ENCODE measurements around the gene TMBIM1. TPM values are rescaled to one million over a fixed set of nuclear protein-coding genes. Genes with fewer than 3 reads are reported as not detected.
"Not testable (repeated sequence)": the region's sequence is repeated elsewhere in the genome, so short reads cannot be mapped to it uniquely, and the experiment has no call there.

TMBIM1 gene
- total RNA-seq, 1 donor from 2014 or later, result 656 TPM

DNA sequence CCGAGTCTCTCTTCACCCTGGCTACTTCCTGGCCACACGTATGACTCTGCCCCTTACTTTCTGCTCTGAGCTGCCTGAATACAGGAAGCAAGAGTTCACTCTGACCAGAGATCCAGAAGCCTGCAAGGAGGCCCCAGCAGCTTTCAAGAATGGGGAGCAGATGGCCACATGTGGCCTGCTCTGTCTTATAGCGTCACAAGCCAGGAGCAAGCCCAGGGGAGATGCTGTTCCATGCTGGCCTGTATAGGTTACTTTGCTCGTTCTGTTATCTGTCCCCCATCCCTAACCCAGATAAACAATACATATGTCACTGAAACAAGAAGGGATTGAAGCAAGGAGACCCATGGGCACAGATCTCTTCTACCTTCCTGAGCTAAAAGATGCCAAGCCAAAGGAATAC lies 17.7 kb downstream of the TMBIM1 start:
- FAIRE-seq (peak; percentile 32), DNase-seq (ENCODE audit: low read depth) (no peak)
- TF ChIP-seq, protein P1, sequence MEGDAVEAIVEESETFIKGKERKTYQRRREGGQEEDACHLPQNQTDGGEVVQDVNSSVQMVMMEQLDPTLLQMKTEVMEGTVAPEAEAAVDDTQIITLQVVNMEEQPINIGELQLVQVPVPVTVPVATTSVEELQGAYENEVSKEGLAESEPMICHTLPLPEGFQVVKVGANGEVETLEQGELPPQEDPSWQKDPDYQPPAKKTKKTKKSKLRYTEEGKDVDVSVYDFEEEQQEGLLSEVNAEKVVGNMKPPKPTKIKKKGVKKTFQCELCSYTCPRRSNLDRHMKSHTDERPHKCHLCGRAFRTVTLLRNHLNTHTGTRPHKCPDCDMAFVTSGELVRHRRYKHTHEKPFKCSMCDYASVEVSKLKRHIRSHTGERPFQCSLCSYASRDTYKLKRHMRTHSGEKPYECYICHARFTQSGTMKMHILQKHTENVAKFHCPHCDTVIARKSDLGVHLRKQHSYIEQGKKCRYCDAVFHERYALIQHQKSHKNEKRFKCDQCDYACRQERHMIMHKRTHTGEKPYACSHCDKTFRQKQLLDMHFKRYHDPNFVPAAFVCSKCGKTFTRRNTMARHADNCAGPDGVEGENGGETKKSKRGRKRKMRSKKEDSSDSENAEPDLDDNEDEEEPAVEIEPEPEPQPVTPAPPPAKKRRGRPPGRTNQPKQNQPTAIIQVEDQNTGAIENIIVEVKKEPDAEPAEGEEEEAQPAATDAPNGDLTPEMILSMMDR (IDR thresholded peaks at IDR 0.05; ENCODE audit: insufficient read depth, low read length, severe bottlenecking), result no peak
- Histone ChIP-seq H3K27me3 (ENCODE audit: control insufficient read depth, insufficient read depth, low read length) (no peaks in the 10 kb centered on the region), H3K4me3 (ENCODE audit: low read depth, low read length) (no peak overlapping the region), H3K36me3 (ENCODE audit: control insufficient read depth, insufficient read depth, low read length) (peaks cover 47% of the 10 kb centered on the region)

- TF ChIP-seq, protein P1 (IDR thresholded peaks at IDR 0.05; ENCODE audit: insufficient read depth, low read length, severe bottlenecking), result no peak
- Histone ChIP-seq H3K36me3 (ENCODE audit: control insufficient read depth, insufficient read depth, low read length) (peaks cover 40% of the 10 kb centered on the region), H3K4me3 (ENCODE audit: low read depth, low read length) (no peak overlapping the region), H3K27me3 (ENCODE audit: control insufficient read depth, insufficient read depth, low read length) (no peaks in the 10 kb centered on the region)
- DNase-seq (ENCODE audit: low read depth) (no peak), FAIRE-seq (no peak)
Observed at GRCh38 chr2:218273908-218274249, 18.4 kb downstream of the TMBIM1 start.

GRCh38 chr2:218273214-218273907 lies 18.9 kb downstream of the TMBIM1 start:
- not testable (repeated sequence) for DNase-seq (ENCODE audit: low read depth); H3K27me3 ChIP-seq (ENCODE audit: control insufficient read depth, insufficient read depth, low read length); H3K4me3 ChIP-seq (ENCODE audit: low read depth, low read length); FAIRE-seq
- H3K36me3 ChIP-seq (ENCODE audit: control insufficient read depth, insufficient read depth, low read length), result peaks cover 35% of the 10 kb centered on the region

- TF ChIP-seq, protein P1 (IDR thresholded peaks at IDR 0.05; ENCODE audit: insufficient read depth, low read length, severe bottlenecking), result peak; percentile 92
- DNase-seq (ENCODE audit: low read depth) (peak; percentile 96), FAIRE-seq (no peak)
- peaks cover 30% of the 10 kb centered on the region for H3K36me3 ChIP-seq (ENCODE audit: control insufficient read depth, insufficient read depth, low read length)
- no peaks in the 10 kb centered on the region for H3K27me3 ChIP-seq (ENCODE audit: control insufficient read depth, insufficient read depth, low read length)
- H3K4me3 ChIP-seq (ENCODE audit: low read depth, low read length), result no peak overlapping the region
Observed at GRCh38 chr2:218272531-218273212, 19.6 kb downstream of the TMBIM1 start.

GRCh38 chr2:218271865-218272530 lies 20.3 kb downstream of the TMBIM1 start:
- DNase-seq (ENCODE audit: low read depth) (no peak), FAIRE-seq (no peak)
- TF ChIP-seq, protein P1 (IDR thresholded peaks at IDR 0.05; ENCODE audit: insufficient read depth, low read length, severe bottlenecking), result no peak
- H3K27me3 ChIP-seq (ENCODE audit: control insufficient read depth, insufficient read depth, low read length), result no peaks in the 10 kb centered on the region
- no peak overlapping the region for H3K4me3 ChIP-seq (ENCODE audit: low read depth, low read length)
- peaks cover 28% of the 10 kb centered on the region for H3K36me3 ChIP-seq (ENCODE audit: control insufficient read depth, insufficient read depth, low read length)

DNA sequence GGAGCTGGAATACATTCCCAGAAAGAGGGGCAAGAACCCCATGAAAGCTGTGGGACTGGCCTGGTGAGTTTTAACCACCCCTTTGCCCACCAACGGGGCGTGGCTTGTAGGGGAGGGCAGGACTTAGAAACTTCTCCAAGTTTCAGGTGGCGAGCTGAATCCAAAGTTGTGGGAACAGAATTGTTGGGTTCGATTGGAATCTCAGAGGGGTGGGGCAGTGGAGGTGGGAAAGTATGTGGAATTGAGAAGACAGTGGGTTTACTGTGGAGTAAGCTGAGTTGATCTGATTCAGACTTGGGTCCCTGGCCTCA lies 20.9 kb downstream of the TMBIM1 start:
- TF ChIP-seq, protein P1 (IDR thresholded peaks at IDR 0.05; ENCODE audit: insufficient read depth, low read length, severe bottlenecking), result no peak
- H3K36me3 ChIP-seq (ENCODE audit: control insufficient read depth, insufficient read depth, low read length), result peaks cover 26% of the 10 kb centered on the region
- no peaks in the 10 kb centered on the region for H3K27me3 ChIP-seq (ENCODE audit: control insufficient read depth, insufficient read depth, low read length)
- FAIRE-seq (no peak), DNase-seq (ENCODE audit: low read depth) (peak; percentile 46)
- H3K4me3 ChIP-seq (ENCODE audit: low read depth, low read length), result peak overlapping the region; percentile 84
